Measurements from ENCODE around the gene SLC9A3.
"Not testable (repeated sequence)": the region's sequence is repeated elsewhere in the genome, so short reads cannot be mapped to it uniquely, and the experiment has no call there.

Gene SLC9A3

GRCh38 chr5:513216-514100, 10.8 kb downstream of the SLC9A3 start:
- no peak overlapping the region for H3K4me3 ChIP-seq (ENCODE audit: low read depth, low read length)
- no peak overlapping the region for H3K27ac ChIP-seq (ENCODE audit: low read depth, low read length)
- peaks cover 89% of the 10 kb centered on the region for H3K27me3 ChIP-seq (ENCODE audit: insufficient read depth, low read length)
- no peaks in the 10 kb centered on the region for H3K36me3 ChIP-seq (ENCODE audit: insufficient read depth, low read length)
- no peaks in the 10 kb centered on the region for H3K4me1 ChIP-seq (ENCODE audit: control insufficient read depth, insufficient read depth, low read length, unreplicated experiment)
- H3K79me2 ChIP-seq (ENCODE audit: control insufficient read depth, insufficient read depth, low read length, unreplicated experiment) = no peaks in the 10 kb centered on the region
- H2AFZ ChIP-seq (ENCODE audit: low read length, unreplicated experiment) = no peak overlapping the region

- Histone ChIP-seq H3K27ac (ENCODE audit: low read depth, low read length) (no peak overlapping the region), H3K4me1 (ENCODE audit: control insufficient read depth, insufficient read depth, low read length, unreplicated experiment) (no peaks in the 10 kb centered on the region), H3K36me3 (ENCODE audit: insufficient read depth, low read length) (no peaks in the 10 kb centered on the region), H3K79me2 (ENCODE audit: control insufficient read depth, insufficient read depth, low read length, unreplicated experiment) (no peaks in the 10 kb centered on the region), H2AFZ (ENCODE audit: low read length, unreplicated experiment) (no peak overlapping the region), H3K4me3 (ENCODE audit: low read depth, low read length) (no peak overlapping the region), H3K27me3 (ENCODE audit: insufficient read depth, low read length) (peaks cover 71% of the 10 kb centered on the region)
These were observed 12.8 kb downstream of the SLC9A3 start for GRCh38 chr5:511476-511875.

- Histone ChIP-seq H2AFZ (ENCODE audit: low read length, unreplicated experiment) (no peak overlapping the region), H3K4me3 (ENCODE audit: low read depth, low read length) (no peak overlapping the region), H3K36me3 (ENCODE audit: insufficient read depth, low read length) (no peaks in the 10 kb centered on the region), H3K27me3 (ENCODE audit: insufficient read depth, low read length) (peaks cover 71% of the 10 kb centered on the region), H3K79me2 (ENCODE audit: control insufficient read depth, insufficient read depth, low read length, unreplicated experiment) (no peaks in the 10 kb centered on the region), H3K27ac (ENCODE audit: low read depth, low read length) (no peak overlapping the region), H3K4me1 (ENCODE audit: control insufficient read depth, insufficient read depth, low read length, unreplicated experiment) (no peaks in the 10 kb centered on the region)
These were observed 13.7 kb downstream of the SLC9A3 start for GRCh38 chr5:510521-510920.

GRCh38 chr5:509611-510185, 14.6 kb downstream of the SLC9A3 start:
- Histone ChIP-seq H3K79me2 (ENCODE audit: control insufficient read depth, insufficient read depth, low read length, unreplicated experiment) (no peaks in the 10 kb centered on the region), H3K27ac (ENCODE audit: low read depth, low read length) (no peak overlapping the region), H2AFZ (ENCODE audit: low read length, unreplicated experiment) (no peak overlapping the region), H3K4me3 (ENCODE audit: low read depth, low read length) (no peak overlapping the region), H3K36me3 (ENCODE audit: insufficient read depth, low read length) (no peaks in the 10 kb centered on the region), H3K4me1 (ENCODE audit: control insufficient read depth, insufficient read depth, low read length, unreplicated experiment) (no peaks in the 10 kb centered on the region), H3K27me3 (ENCODE audit: insufficient read depth, low read length) (peaks cover 66% of the 10 kb centered on the region)

- H3K4me1 ChIP-seq (ENCODE audit: control insufficient read depth, insufficient read depth, low read length, unreplicated experiment); H2AFZ ChIP-seq (ENCODE audit: low read length, unreplicated experiment); H3K4me3 ChIP-seq (ENCODE audit: low read depth, low read length); H3K79me2 ChIP-seq (ENCODE audit: control insufficient read depth, insufficient read depth, low read length, unreplicated experiment); H3K27ac ChIP-seq (ENCODE audit: low read depth, low read length); H3K36me3 ChIP-seq (ENCODE audit: insufficient read depth, low read length): not testable (repeated sequence)
- peaks cover 66% of the 10 kb centered on the region for H3K27me3 ChIP-seq (ENCODE audit: insufficient read depth, low read length)
These were observed 16.2 kb downstream of the SLC9A3 start for GRCh38 chr5:507986-508575.

- H3K27me3 ChIP-seq (ENCODE audit: insufficient read depth, low read length) = peaks cover 69% of the 10 kb centered on the region
- no peak overlapping the region for H3K4me3 ChIP-seq (ENCODE audit: low read depth, low read length)
- no peak overlapping the region for H2AFZ ChIP-seq (ENCODE audit: low read length, unreplicated experiment)
These were observed 18.2 kb downstream of the SLC9A3 start for GRCh38 chr5:505951-506525.

GRCh38 chr5:504326-505154, 19.7 kb downstream of the SLC9A3 start:
- Histone ChIP-seq H3K27ac (ENCODE audit: low read depth, low read length) (no peak overlapping the region), H2AFZ (ENCODE audit: low read length, unreplicated experiment) (no peak overlapping the region), H3K27me3 (ENCODE audit: insufficient read depth, low read length) (peaks cover 62% of the 10 kb centered on the region), H3K79me2 (ENCODE audit: control insufficient read depth, insufficient read depth, low read length, unreplicated experiment) (no peaks in the 10 kb centered on the region), H3K36me3 (ENCODE audit: insufficient read depth, low read length) (no peaks in the 10 kb centered on the region), H3K4me1 (ENCODE audit: control insufficient read depth, insufficient read depth, low read length, unreplicated experiment) (no peaks in the 10 kb centered on the region), H3K4me3 (ENCODE audit: low read depth, low read length) (no peak overlapping the region)

More at GRCh38 chr5:505951-506525, 18.2 kb downstream of the SLC9A3 start:
- H3K79me2 ChIP-seq (ENCODE audit: control insufficient read depth, insufficient read depth, low read length, unreplicated experiment) = no peaks in the 10 kb centered on the region
- H3K27ac ChIP-seq (ENCODE audit: low read depth, low read length) = no peak overlapping the region
- H3K36me3 ChIP-seq (ENCODE audit: insufficient read depth, low read length) = no peaks in the 10 kb centered on the region
- H3K4me1 ChIP-seq (ENCODE audit: control insufficient read depth, insufficient read depth, low read length, unreplicated experiment) = no peaks in the 10 kb centered on the region

GRCh38 chr5:502325-503079, 21.7 kb downstream of the SLC9A3 start:
- H3K79me2 ChIP-seq (ENCODE audit: control insufficient read depth, insufficient read depth, low read length, unreplicated experiment) = no peaks in the 10 kb centered on the region
- H2AFZ ChIP-seq (ENCODE audit: low read length, unreplicated experiment) = no peak overlapping the region
- peaks cover 62% of the 10 kb centered on the region for H3K27me3 ChIP-seq (ENCODE audit: insufficient read depth, low read length)
- H3K36me3 ChIP-seq (ENCODE audit: insufficient read depth, low read length) = no peaks in the 10 kb centered on the region
- no peaks in the 10 kb centered on the region for H3K4me1 ChIP-seq (ENCODE audit: control insufficient read depth, insufficient read depth, low read length, unreplicated experiment)
- peak overlapping the region; percentile 14; the same call in 1 of the 2 replicates for H3K4me3 ChIP-seq (ENCODE audit: low read depth, low read length)
- no peak overlapping the region for H3K27ac ChIP-seq (ENCODE audit: low read depth, low read length)

- Histone ChIP-seq H3K27me3 (ENCODE audit: insufficient read depth, low read length) (peaks cover 62% of the 10 kb centered on the region), H3K36me3 (ENCODE audit: insufficient read depth, low read length) (no peaks in the 10 kb centered on the region), H3K79me2 (ENCODE audit: control insufficient read depth, insufficient read depth, low read length, unreplicated experiment) (no peaks in the 10 kb centered on the region), H2AFZ (ENCODE audit: low read length, unreplicated experiment) (no peak overlapping the region), H3K4me1 (ENCODE audit: control insufficient read depth, insufficient read depth, low read length, unreplicated experiment) (no peaks in the 10 kb centered on the region), H3K4me3 (ENCODE audit: low read depth, low read length) (peak overlapping the region; percentile 14; the same call in 1 of the 2 replicates), H3K27ac (ENCODE audit: low read depth, low read length) (no peak overlapping the region)
These were observed 22.4 kb downstream of the SLC9A3 start for GRCh38 chr5:501831-502184.
